HepG2 (cell line): ENCODE measurements around the gene SLC4A9. TPM values are rescaled to one million over a fixed set of nuclear protein-coding genes. Genes with fewer than 3 reads are reported as not detected.

Experiments used
- ATF7 ChIP-seq, 2 experiments: fragments of 450-650 bp in 1 of 2; sonication (generic) in 1 of 2; formaldehyde crosslinking in 1 of 2; IDR thresholded peaks; 2 replicates each; pipeline versions ENCODE4 v1.4.0 to v1.6.1; 2016 to 2020; ENCODE audit warnings: antibody characterized with exemption in 1 of 2, mild to moderate bottlenecking in 1 of 2, missing genetic modification reagents in 1 of 2
- BRD4 ChIP-seq: sonication (generic); formaldehyde crosslinking; IDR thresholded peaks from 2 replicates; pipeline ENCODE4 v1.4.0; 2020; ENCODE audit warnings: missing genetic modification reagents
- DMAP1 ChIP-seq: IDR thresholded peaks from 2 replicates; pipeline ENCODE4 v1.6.1; 2016
- EZH2 ChIP-seq: conservative IDR thresholded peaks from 2 replicates; pipeline ENCODE4 v1.6.1; 2012; ENCODE audit warnings: mild to moderate bottlenecking, low read depth, low read length, moderate library complexity
- GATAD2A ChIP-seq: IDR thresholded peaks from 2 replicates; pipeline ENCODE4 v1.6.1; 2016
- ISX ChIP-seq: sonication (generic); formaldehyde crosslinking; conservative IDR thresholded peaks from 2 replicates; pipeline ENCODE4 v1.5.0; 2020; ENCODE audit warnings: missing genetic modification reagents
- KLF6 ChIP-seq: IDR thresholded peaks from 2 replicates; pipeline ENCODE4 v1.8.0; 2016; ENCODE audit warnings: missing biosample characterization, missing genetic modification reagents
- MIER3 ChIP-seq: IDR thresholded peaks from 2 replicates; pipeline ENCODE4 v1.6.1; 2016; ENCODE audit warnings: missing compliant biosample characterization, borderline replicate concordance
- NFATC3 ChIP-seq: sonication (generic); formaldehyde crosslinking; IDR thresholded peaks from 2 replicates; pipeline ENCODE4 v1.5.1; 2020; ENCODE audit warnings: mild to moderate bottlenecking, missing genetic modification reagents
- NKX3-1 ChIP-seq: sonication (generic); formaldehyde crosslinking; IDR thresholded peaks from 2 replicates; pipeline ENCODE4 v1.5.0; 2020; ENCODE audit warnings: missing genetic modification reagents
- NR2C2 ChIP-seq: sonication (generic); formaldehyde crosslinking; IDR thresholded peaks from 2 replicates; pipeline ENCODE4 v1.4.0; 2020; ENCODE audit warnings: missing genetic modification reagents, mild to moderate bottlenecking, moderate library complexity, borderline replicate concordance
- SALL2 ChIP-seq: sonication (generic); formaldehyde crosslinking; IDR thresholded peaks from 2 replicates; pipeline ENCODE4 v1.8.1; 2023; ENCODE audit warnings: mild to moderate bottlenecking, missing genetic modification reagents, inconsistent platforms
- TARDBP ChIP-seq: sonication (generic); formaldehyde crosslinking; IDR thresholded peaks from 2 replicates; pipeline ENCODE4 v1.8.0; 2022; ENCODE audit warnings: mild to moderate bottlenecking, missing genetic modification reagents
- ZBTB7A ChIP-seq: sonication (generic); formaldehyde crosslinking; IDR thresholded peaks from 2 replicates; pipeline ENCODE4 v1.8.0; 2022; ENCODE audit warnings: mild to moderate bottlenecking, missing genetic modification reagents
- ZNF143 ChIP-seq: sonication (generic); formaldehyde crosslinking; IDR thresholded peaks from 2 replicates; pipeline ENCODE4 v1.4.0; 2020; ENCODE audit warnings: missing genetic modification reagents
- ZNF329 ChIP-seq: sonication (generic); formaldehyde crosslinking; IDR thresholded peaks from 2 replicates; pipeline ENCODE4 v1.9.0; 2021; ENCODE audit warnings: low read depth, mild to moderate bottlenecking, missing genetic modification reagents
- ZNF350 ChIP-seq: sonication (generic); formaldehyde crosslinking; IDR thresholded peaks from 2 replicates; pipeline ENCODE4 v1.4.0; 2020; ENCODE audit warnings: mild to moderate bottlenecking, low read depth, missing genetic modification reagents, borderline replicate concordance
- ZNF382 ChIP-seq: sonication (generic); formaldehyde crosslinking; IDR thresholded peaks from 2 replicates; pipeline ENCODE4 v1.5.0; 2020; ENCODE audit warnings: missing genetic modification reagents, mild to moderate bottlenecking, borderline replicate concordance
- ZNF430 ChIP-seq: sonication (generic); formaldehyde crosslinking; IDR thresholded peaks from 2 replicates; pipeline ENCODE4 v1.9.0; 2021; ENCODE audit warnings: mild to moderate bottlenecking, missing genetic modification reagents
- ZNF546 ChIP-seq: sonication (generic); formaldehyde crosslinking; conservative IDR thresholded peaks from 2 replicates; pipeline ENCODE4 v1.8.1; 2023; ENCODE audit warnings: mild to moderate bottlenecking, missing genetic modification reagents
- ZNF549 ChIP-seq: sonication (generic); formaldehyde crosslinking; IDR thresholded peaks from 2 replicates; pipeline ENCODE4 v1.5.0; 2020; ENCODE audit warnings: missing genetic modification reagents
- ZNF556 ChIP-seq: sonication (generic); formaldehyde crosslinking; IDR thresholded peaks from 2 replicates; pipeline ENCODE4 v1.4.0; 2020; ENCODE audit warnings: mild to moderate bottlenecking, missing genetic modification reagents, borderline replicate concordance
- ZNF615 ChIP-seq: sonication (generic); formaldehyde crosslinking; IDR thresholded peaks from 2 replicates; pipeline ENCODE4 v1.5.0; 2020; ENCODE audit warnings: mild to moderate bottlenecking, missing genetic modification reagents, borderline replicate concordance
- ZNF790 ChIP-seq: sonication (generic); formaldehyde crosslinking; IDR thresholded peaks from 2 replicates; pipeline ENCODE4 v1.8.0; 2022; ENCODE audit warnings: missing genetic modification reagents, mild to moderate bottlenecking, borderline replicate concordance
- ZNF891 ChIP-seq: sonication (generic); formaldehyde crosslinking; IDR thresholded peaks from 2 replicates; pipeline ENCODE4 v1.5.0; 2020; ENCODE audit warnings: mild to moderate bottlenecking, missing genetic modification reagents
- polyA plus RNA-seq, 8 experiments: library from polyadenylated mRNA; depleted of rRNA in 3 of 8; stranded (reverse) in 7 of 8; unstranded in 1 of 8; fragments of >200 nt; fragmentation: Illumina TruSeq in 4 of 8; extraction: Trizol in 4 of 8; gene quantifications; 2 replicates each; pipeline versions ENCODE4 v1.2.1 to v1.2.3, GENCODE V29; 2011 to 2016; ENCODE audit warnings: low read depth in 4 of 8, missing spikeins in 1 of 8, mixed read lengths in 1 of 8; ENCODE audit not compliant: insufficient read depth in 1 of 8
- total RNA-seq, 5 experiments: library from RNA; depleted of rRNA; stranded (reverse); fragments of >200 nt; fragmentation: Illumina TruSeq; extraction: Trizol; gene quantifications; 2 replicates each; pipeline ENCODE4 v1.2.3, GENCODE V29; 2016; ENCODE audit warnings: low read depth in 1 of 5
- TF ChIP-seq, protein P1 (sequence below): sonication (generic); formaldehyde crosslinking; conservative IDR thresholded peaks from 2 replicates; pipeline ENCODE4 v1.4.0; 2020; ENCODE audit warnings: missing genetic modification reagents
- TF ChIP-seq, protein P2 (sequence below): sonication (generic); formaldehyde crosslinking; IDR thresholded peaks from 2 replicates; pipeline ENCODE4 v1.8.0; 2022; ENCODE audit warnings: mild to moderate bottlenecking, missing genetic modification reagents; ENCODE audit not compliant: insufficient replicate concordance
- TF ChIP-seq, protein P3 (sequence below): IDR thresholded peaks from 2 replicates; pipeline ENCODE4 v1.6.1; 2018; ENCODE audit warnings: missing genetic modification reagents

Gene SLC4A9
- total and polyA plus RNA-seq, 2 of the 13 experiments (the other 11 are each of a cell fraction or from before 2014, with no cell fraction given), result not detected

DNA sequence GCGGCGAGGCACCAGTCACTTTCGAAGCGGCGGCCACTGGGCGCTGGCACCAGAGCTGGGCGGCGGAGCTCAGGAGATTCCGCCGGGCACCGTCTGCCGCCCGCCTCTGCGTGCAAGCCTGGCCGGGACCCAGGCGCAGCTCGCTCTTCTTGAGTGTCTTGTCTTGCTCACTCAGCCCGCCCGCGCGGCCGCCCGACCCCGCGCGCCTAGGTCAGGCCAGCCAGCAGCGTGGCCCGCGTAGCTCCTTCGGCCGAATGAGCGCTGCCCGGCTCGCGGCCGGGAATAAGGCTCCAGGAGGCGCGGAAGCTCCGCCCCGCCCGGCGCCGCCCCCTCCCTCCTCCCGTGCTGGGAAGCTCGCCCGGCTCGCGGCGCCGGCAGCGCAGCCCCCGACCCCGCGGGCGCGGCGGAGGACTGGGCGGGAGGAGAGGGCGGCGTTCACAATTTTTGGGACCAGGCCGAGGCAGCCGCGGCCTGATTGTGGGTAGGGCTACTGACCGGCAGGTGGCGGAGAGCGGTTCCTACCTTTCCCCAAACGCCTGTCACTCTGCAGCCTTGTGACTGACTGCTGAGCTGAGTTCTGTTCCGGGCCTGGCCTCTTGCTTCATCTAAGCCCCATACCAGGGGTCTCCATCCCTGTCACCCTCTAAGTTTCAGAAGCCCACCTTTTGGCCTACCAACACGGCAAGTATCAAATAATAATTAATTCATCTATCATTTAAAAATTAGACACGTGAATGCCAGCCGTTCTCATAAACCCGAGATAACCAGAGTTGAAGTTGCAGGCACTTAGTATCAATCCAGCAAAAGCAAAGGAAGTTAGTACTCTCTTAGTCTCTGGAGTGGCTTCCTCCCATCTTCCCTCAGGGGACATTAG is 13.4 kb upstream of the SLC4A9 start, which contains the start of gene HBEGF (continued):
- TF ChIP-seq ZNF329 (CRISPR knock-in tag) (peak; percentile 75; the same call in 1 of the 2 replicates), NKX3-1 (CRISPR knock-in tag) (no peak), ZNF615 (CRISPR knock-in tag) (no peak), ZNF546 (peak; percentile 80; the same call in 1 of the 2 replicates), NFATC3 (CRISPR knock-in tag) (no peak), KLF6 (CRISPR knock-in tag) (no peak), ZNF891 (CRISPR knock-in tag) (0 out of 2 replicates have a peak, but pooled peaks have one; percentile 62), ZBTB7A (CRISPR knock-in tag) (no peak; the same call in 1 of the 2 replicates), EZH2 (no peak), ZNF350 (CRISPR knock-in tag) (no peak), BRD4 (0 out of 2 replicates have a peak, but pooled peaks have one; percentile 26), ZNF382 (CRISPR knock-in tag) (no peak), MIER3 (CRISPR knock-in tag) (no peak), DMAP1 (CRISPR knock-in tag) (no peak), ISX (CRISPR knock-in tag) (0 out of 2 replicates have a peak, but pooled peaks have one; percentile 35), ATF7 (IDR thresholded peaks at IDR 0.05) (no peak), ATF7 (CRISPR knock-in tag; IDR thresholded peaks at IDR 0.05) (no peak), ZNF549 (CRISPR knock-in tag) (no peak), NR2C2 (CRISPR knock-in tag) (peak; percentile 24; the same call in 1 of the 2 replicates), GATAD2A (CRISPR knock-in tag) (no peak), ZNF790 (CRISPR knock-in tag) (no peak), ZNF430 (CRISPR knock-in tag) (no peak), TARDBP (CRISPR knock-in tag) (peak; percentile 35; the same call in 1 of the 2 replicates), ZNF143 (CRISPR knock-in tag) (no peak), ZNF556 (peak; percentile 21; the same call in 1 of the 2 replicates), SALL2 (0 out of 2 replicates have a peak, but pooled peaks have one; percentile 39)
- TF ChIP-seq, protein P1, sequence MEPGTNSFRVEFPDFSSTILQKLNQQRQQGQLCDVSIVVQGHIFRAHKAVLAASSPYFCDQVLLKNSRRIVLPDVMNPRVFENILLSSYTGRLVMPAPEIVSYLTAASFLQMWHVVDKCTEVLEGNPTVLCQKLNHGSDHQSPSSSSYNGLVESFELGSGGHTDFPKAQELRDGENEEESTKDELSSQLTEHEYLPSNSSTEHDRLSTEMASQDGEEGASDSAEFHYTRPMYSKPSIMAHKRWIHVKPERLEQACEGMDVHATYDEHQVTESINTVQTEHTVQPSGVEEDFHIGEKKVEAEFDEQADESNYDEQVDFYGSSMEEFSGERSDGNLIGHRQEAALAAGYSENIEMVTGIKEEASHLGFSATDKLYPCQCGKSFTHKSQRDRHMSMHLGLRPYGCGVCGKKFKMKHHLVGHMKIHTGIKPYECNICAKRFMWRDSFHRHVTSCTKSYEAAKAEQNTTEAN (CRISPR knock-in tag), result no peak; the same call in 1 of the 2 replicates
- TF ChIP-seq, protein P2, sequence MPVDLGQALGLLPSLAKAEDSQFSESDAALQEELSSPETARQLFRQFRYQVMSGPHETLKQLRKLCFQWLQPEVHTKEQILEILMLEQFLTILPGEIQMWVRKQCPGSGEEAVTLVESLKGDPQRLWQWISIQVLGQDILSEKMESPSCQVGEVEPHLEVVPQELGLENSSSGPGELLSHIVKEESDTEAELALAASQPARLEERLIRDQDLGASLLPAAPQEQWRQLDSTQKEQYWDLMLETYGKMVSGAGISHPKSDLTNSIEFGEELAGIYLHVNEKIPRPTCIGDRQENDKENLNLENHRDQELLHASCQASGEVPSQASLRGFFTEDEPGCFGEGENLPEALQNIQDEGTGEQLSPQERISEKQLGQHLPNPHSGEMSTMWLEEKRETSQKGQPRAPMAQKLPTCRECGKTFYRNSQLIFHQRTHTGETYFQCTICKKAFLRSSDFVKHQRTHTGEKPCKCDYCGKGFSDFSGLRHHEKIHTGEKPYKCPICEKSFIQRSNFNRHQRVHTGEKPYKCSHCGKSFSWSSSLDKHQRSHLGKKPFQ (CRISPR knock-in tag), result peak; percentile 70
- TF ChIP-seq, protein P3, sequence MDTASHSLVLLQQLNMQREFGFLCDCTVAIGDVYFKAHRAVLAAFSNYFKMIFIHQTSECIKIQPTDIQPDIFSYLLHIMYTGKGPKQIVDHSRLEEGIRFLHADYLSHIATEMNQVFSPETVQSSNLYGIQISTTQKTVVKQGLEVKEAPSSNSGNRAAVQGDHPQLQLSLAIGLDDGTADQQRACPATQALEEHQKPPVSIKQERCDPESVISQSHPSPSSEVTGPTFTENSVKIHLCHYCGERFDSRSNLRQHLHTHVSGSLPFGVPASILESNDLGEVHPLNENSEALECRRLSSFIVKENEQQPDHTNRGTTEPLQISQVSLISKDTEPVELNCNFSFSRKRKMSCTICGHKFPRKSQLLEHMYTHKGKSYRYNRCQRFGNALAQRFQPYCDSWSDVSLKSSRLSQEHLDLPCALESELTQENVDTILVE, result no peak
